ENCODE results near the gene RIMS4.

GRCh38 chr20:44709380-44709779 lies 101.0 kb downstream of the RIMS4 start:
- TF ChIP-seq CTCF (IDR thresholded peaks at IDR 0.05; ENCODE audit: insufficient read depth, low read length) (no peak), GABPA (IDR thresholded peaks at IDR 0.05; ENCODE audit: low read depth) (no peak), POLR2AphosphoS5 (IDR thresholded peaks at IDR 0.05; ENCODE audit: low read depth) (no peak), REST (IDR thresholded peaks at IDR 0.05; ENCODE audit: insufficient replicate concordance, low read depth) (no peak), SPI1 (IDR thresholded peaks at IDR 0.05; ENCODE audit: borderline replicate concordance, low read depth) (no peak)

All from HL-60 (cell line).